Activated naive CD4-positive, alpha-beta T cell treated with Interleukin-2 at 50 U/mL for 16 hours (primary cell): ENCODE results near the gene MBTD1.
"Not testable (repeated sequence)": the region's sequence is repeated elsewhere in the genome, so short reads cannot be mapped to it uniquely, and the experiment has no call there.

Source experiments
- DNase-seq: peaks from one replicate; pipeline ENCODE4 v3.0.0-alpha.2; 2020

MBTD1 gene

GRCh38 chr17:51185763-51186332 lies 74.0 kb downstream of the MBTD1 start:
- DNase-seq: no peak

- DNase-seq: no peak
These were observed 75.7 kb downstream of the MBTD1 start for GRCh38 chr17:51184124-51184523.

DNA sequence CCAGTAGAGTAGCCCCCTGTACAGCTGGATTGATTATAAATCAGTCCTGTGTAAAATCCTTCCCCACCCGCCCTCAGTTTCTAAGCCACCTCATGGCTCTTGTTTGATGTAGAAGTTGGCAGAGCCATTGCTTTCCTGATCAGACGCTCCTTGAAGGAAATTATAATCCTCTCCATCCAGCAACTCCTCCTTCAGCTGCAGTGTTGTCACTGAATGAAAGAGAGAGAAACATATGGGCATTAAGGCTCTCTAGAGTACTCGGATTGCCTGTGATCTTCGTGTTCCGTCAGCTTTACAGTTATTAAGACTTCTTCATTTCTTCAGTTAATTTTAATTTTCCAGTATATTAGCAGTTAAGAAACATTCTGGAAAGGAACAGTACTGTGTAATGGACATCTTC lies 79.4 kb downstream of the MBTD1 start:
- no peak for DNase-seq

- not testable (repeated sequence) for DNase-seq
These were observed 87.8 kb downstream of the MBTD1 start for GRCh38 chr17:51172030-51172429.

DNA sequence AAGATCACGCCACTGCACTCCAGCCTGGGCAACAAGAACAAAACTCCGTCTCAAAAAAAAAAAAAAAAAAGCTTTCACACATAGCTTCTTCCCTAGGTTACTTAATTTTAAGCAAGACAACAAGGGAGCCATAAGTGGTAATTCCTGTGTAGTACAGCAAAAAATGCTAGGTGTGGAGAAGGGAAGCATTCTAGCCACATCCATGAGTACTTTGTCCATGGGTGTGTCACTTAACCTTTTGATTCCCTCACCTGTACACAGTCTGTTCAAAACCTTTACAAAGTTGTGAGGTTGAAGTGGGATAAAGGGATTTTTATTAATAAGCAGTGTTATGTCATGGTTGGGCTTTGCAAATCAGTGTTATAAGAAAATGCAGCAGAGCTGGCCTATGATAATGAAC lies 89.1 kb downstream of the MBTD1 start:
- no peak for DNase-seq

DNA sequence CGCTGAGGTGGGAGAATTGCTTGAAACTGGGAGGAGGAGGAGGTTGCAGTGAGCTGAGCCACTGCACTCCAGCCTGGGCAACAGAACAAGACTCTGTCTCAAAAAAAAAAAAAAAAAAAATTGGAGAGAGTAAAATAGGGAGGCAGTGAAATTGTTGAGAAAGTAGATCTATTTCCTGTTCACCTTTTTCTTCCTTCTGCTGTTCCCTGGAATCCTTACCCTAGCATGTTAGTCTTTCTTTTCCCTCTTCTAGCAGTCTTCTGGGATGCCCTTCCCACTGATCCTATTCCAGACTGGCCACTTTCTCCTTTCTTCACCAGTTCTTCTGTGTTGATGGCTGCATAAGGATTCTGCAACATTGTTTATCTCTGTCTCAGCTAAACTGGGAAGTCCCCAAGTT lies 90.5 kb downstream of the MBTD1 start:
- DNase-seq: no peak

GRCh38 chr17:51166987-51167931 lies 92.6 kb downstream of the MBTD1 start:
- peak; percentile 76 for DNase-seq

GRCh38 chr17:51166198-51166986 lies 93.5 kb downstream of the MBTD1 start, which contains the start of gene NME2:
Gene NME2, plus strand, starts transcription at chr17:51166411. Its CDS starts 420 bp downstream, at chr17:51166831.
- peak; percentile 72 for DNase-seq

GRCh38 chr17:51165680-51166197 lies 94.1 kb downstream of the MBTD1 start:
- DNase-seq: no peak

- DNase-seq: no peak
These were observed 94.8 kb downstream of the MBTD1 start for GRCh38 chr17:51164911-51165679.

DNA sequence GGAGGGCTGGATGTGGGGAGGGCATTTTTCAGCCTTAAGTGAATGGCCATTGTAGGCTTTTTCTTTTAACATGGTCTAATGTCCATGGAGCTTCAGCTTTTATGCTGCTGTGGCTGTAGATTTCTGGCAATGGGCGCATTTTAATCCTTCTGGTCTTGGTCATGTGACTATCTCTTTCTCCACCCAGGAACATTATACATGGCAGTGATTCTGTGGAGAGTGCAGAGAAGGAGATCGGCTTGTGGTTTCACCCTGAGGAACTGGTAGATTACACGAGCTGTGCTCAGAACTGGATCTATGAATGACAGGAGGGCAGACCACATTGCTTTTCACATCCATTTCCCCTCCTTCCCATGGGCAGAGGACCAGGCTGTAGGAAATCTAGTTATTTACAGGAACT lies 98.3 kb downstream of the MBTD1 start:
- no peak for DNase-seq

DNA sequence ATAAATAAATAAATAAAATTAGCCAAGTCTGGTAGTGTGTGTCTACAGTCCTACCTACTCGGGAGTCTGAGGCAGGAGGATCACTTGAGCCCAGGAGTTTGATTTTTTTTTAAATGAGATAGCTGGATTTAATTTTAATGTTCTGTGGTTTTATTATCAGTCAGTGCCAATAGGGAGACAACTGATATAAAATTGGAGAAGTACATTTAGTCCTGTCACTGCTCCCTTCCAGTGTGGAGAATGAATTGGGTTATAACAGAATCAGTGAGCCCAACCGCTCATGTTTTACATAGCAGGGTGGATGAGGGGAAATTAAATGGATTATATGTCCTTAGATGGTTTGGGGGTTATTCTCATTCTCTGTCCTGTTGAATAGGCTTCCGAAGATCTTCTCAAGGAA lies 100.2 kb downstream of the MBTD1 start:
- no peak for DNase-seq

GRCh38 chr17:51155416-51155815 lies 104.4 kb downstream of the MBTD1 start:
- no peak for DNase-seq

- no peak for DNase-seq
These were observed 105.7 kb downstream of the MBTD1 start for GRCh38 chr17:51154176-51154575.

GRCh38 chr17:51153210-51154072 lies 106.4 kb downstream of the MBTD1 start, which contains the start of gene NME1:
Gene NME1, plus strand, starts transcription at chr17:51153559. Its CDS starts 2,096 bp downstream, at chr17:51155655.
- DNase-seq: peak; percentile 99

DNA sequence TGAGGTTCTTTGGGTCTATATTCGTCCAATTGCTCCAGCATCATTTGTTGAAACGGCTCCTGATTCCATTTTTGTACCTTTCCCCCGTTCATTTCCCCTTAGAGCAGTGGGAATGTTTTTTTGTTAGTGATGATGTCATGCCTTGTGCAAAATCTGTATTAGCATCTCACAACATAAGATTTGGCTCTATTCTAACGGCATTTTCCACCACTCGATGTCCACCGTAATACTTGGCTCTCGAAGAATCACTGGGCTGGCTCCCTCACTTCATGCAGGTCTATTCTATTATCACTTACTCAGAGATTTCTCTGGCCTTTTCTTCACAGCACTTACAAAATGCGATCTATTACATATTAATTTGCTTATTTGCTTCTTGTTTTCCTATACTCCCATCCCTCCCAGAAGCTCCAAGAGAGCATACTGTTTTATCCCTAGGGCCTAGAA lies 107.1 kb downstream of the MBTD1 start:
- no peak for DNase-seq

DNA sequence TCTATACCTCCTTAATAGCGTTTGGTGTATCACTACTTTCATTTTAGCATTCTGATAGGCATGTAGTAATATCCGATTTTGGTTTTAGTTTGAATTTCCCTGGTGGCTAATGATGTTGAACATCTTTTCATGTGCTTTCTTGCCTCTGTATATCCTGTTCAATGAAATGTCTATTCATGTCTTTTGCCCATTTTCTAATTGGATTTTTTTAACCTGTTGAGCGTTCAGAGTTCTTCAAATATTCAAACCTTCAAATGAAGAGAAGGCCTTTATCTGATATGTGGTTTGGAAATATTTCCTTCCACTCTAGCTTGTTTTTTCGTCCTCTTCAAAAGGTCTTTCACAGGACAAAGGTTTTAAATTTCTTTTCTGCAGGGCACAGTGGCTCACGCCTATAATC lies 108.9 kb downstream of the MBTD1 start:
- DNase-seq: no peak

- no peak for DNase-seq
These were observed 110.7 kb downstream of the MBTD1 start for GRCh38 chr17:51149163-51149562.

- no peak for DNase-seq
These were observed 112.2 kb downstream of the MBTD1 start for GRCh38 chr17:51147650-51148049.

GRCh38 chr17:51144266-51145022 lies 115.4 kb downstream of the MBTD1 start:
- no peak for DNase-seq
